ENCODE measurements around the gene YEATS4.

The YEATS4 gene

DNA sequence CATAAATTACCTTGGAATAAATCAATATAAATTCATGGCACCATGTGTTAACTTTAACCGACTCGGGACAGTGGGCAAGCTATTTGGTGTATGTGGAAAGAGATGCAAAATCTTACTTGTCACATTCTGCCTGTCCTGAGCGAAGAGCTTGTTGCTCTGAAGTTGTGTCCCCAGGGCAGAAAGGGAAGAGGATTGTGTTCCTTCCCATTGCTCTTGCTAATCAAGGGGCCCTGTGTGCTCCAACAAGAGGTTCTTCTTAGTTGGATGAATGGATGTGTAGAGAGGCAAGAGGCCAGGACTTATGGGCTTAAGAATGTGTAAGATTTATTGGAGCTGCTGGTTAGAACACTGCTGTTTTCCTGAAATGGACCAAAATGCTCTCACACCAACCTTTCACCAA is 74.1 kb downstream of the YEATS4 start:
- DNase-seq (ENCODE audit: low spot score): peak; percentile 83

DNA sequence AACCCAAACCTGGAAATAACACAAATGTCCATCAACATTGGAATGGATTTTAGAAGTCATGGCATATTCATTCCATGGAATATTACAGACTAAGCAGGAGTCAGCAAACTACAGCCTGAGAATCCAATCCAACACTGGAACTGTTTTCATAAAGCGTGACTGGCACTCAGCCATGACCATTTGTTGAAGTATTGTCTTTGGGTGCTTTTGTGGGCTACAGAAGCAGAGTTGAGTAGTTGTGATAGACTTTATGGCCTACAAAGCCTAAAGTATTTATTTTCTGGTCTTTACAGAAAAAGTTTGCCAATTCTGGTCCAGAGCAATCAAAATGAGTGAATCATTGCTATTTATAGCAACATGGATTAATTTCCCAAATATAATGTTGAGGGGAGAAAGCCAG is 76.1 kb downstream of the YEATS4 start:
- no peak for DNase-seq (ENCODE audit: low spot score)

- no peak for DNase-seq (ENCODE audit: low spot score)
Observed at GRCh38 chr12:69437073-69437472, 77.5 kb downstream of the YEATS4 start.

- DNase-seq (ENCODE audit: low spot score): no peak
Observed at GRCh38 chr12:69438539-69438938, 79.0 kb downstream of the YEATS4 start.

GRCh38 chr12:69440016-69440415 is 80.5 kb downstream of the YEATS4 start:
- DNase-seq (ENCODE audit: low spot score): no peak
